Epithelial cell of proximal tubule (primary cell): ENCODE results near the gene PLA2G4D. TPM values are rescaled to one million over a fixed set of nuclear protein-coding genes. Genes with fewer than 3 reads are reported as not detected.

Experiments used
- DNase-seq: peaks from one replicate; pipeline ENCODE4 v3.0.0-alpha.2; 2011; ENCODE audit warnings: low read depth
- H3K4me3 ChIP-seq: 2 replicates; pipeline ENCODE4 v1.5.1; 2011; ENCODE audit warnings: low read depth, mild to moderate bottlenecking, low read length
- CTCF ChIP-seq: conservative IDR thresholded peaks from 2 replicates; pipeline ENCODE4 v1.5.1; 2012; ENCODE audit warnings: low read depth, mild to moderate bottlenecking, low read length
- total RNA-seq: library from RNA; depleted of rRNA; stranded (reverse); fragments of >200 nt; gene quantifications from 2 replicates; pipeline ENCODE4 v1.2.3, GENCODE V29; 2015

The PLA2G4D gene
- total RNA-seq, 1 donor from 2014 or later = not detected

GRCh38 chr15:42024303-42024702 is 70.1 kb downstream of the PLA2G4D start:
- H3K4me3 ChIP-seq = no peak overlapping the region
- TF ChIP-seq CTCF = no peak
- DNase-seq = no peak

DNA sequence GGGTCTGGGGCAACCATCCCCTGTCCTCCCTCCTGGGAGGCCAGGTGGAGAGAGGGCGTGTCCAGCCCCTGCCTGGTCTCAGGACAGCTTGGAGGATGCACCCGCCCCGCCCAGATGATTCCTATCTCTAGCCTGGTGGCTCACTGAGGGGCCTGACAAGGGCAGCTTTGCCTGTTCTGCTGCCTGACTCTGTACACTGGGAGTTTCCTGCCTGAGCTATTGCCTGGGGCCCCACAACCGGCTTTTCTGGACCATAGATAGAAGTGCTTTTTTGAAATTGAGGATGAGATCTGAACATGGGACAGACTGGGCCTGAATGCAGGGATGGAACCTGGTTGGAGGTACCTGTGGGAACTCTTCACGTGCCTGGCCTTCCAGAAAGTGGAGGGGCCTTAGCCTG is 72.8 kb downstream of the PLA2G4D start:
- DNase-seq = no peak
- H3K4me3 ChIP-seq = no peak overlapping the region
- no peak for TF ChIP-seq CTCF

- TF ChIP-seq CTCF = no peak
- no peak within 1 kb of the TSS for H3K4me3 ChIP-seq
- no peak for DNase-seq
Observed at GRCh38 chr15:42020713-42021273, 73.6 kb downstream of the PLA2G4D start, which contains the start of gene PLA2G4E. Gene PLA2G4E (minus strand): TSS chr15:42021042. CDS start chr15:42021030, 12 bp downstream.

- no peak for TF ChIP-seq CTCF
- H3K4me3 ChIP-seq = no peak overlapping the region
- DNase-seq = no peak
Observed at GRCh38 chr15:42018306-42019224, 75.8 kb downstream of the PLA2G4D start.

Other genes with a start within 250 kb of the PLA2G4D start
- 0.51 and 0.63 TPM in 2 replicates for gene SPTBN5, start 200.5 kb downstream of the PLA2G4D start, total RNA-seq
- gene EHD4, start 122.0 kb downstream of the PLA2G4D start, total RNA-seq = 30.2 and 44.7 TPM in 2 replicates
- not detected in 2 replicates for gene PLA2G4E, start 73.5 kb downstream of the PLA2G4D start, total RNA-seq
- 0.40 and 0.72 TPM in 2 replicates for gene PLA2G4F, start 62.1 kb upstream of the PLA2G4D start, total RNA-seq
- 15.9 and 29.1 TPM in 2 replicates for gene VPS39, start 113.7 kb upstream of the PLA2G4D start, total RNA-seq
- 11.2 and 13.1 TPM in 2 replicates for gene GANC, start 178.6 kb upstream of the PLA2G4D start, total RNA-seq
- 27.8 and 31.1 TPM in 2 replicates for gene TMEM87A, start 178.9 kb upstream of the PLA2G4D start, total RNA-seq